GM20000 (cell line): Measurements from ENCODE around the gene ANAPC10.

Experiments used
- DNase-seq: peaks from one replicate; pipeline ENCODE4 v3.0.0; 2012; ENCODE audit warnings: low spot score
- TF ChIP-seq, protein P1 (sequence below): IDR thresholded peaks from 2 replicates; pipeline ENCODE4 v1.5.1; 2012; ENCODE audit warnings: mild to moderate bottlenecking, control low read depth; ENCODE audit errors: extremely low read depth, missing control alignments

Gene ANAPC10

DNA sequence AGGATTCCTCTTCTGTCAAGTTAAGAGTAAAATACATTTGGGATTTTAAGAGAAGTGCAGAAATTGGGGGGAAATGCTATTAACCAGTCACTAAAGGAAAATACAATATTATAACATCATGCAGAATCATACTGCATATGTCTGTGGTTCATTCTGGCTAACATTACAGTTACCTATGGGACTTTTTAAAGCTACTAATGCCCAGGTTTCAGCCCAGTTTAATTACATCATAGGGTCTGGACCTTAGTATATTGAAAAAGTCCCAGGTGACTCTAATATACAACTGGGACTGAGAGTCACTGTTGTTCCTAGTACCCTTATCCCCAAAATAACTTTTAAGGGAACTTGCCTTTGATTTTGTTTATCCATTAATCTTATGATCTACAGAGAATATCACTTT is 10.1 kb upstream of the ANAPC10 start:
- TF ChIP-seq, protein P1, sequence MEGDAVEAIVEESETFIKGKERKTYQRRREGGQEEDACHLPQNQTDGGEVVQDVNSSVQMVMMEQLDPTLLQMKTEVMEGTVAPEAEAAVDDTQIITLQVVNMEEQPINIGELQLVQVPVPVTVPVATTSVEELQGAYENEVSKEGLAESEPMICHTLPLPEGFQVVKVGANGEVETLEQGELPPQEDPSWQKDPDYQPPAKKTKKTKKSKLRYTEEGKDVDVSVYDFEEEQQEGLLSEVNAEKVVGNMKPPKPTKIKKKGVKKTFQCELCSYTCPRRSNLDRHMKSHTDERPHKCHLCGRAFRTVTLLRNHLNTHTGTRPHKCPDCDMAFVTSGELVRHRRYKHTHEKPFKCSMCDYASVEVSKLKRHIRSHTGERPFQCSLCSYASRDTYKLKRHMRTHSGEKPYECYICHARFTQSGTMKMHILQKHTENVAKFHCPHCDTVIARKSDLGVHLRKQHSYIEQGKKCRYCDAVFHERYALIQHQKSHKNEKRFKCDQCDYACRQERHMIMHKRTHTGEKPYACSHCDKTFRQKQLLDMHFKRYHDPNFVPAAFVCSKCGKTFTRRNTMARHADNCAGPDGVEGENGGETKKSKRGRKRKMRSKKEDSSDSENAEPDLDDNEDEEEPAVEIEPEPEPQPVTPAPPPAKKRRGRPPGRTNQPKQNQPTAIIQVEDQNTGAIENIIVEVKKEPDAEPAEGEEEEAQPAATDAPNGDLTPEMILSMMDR = no peak
- DNase-seq = no peak

DNA sequence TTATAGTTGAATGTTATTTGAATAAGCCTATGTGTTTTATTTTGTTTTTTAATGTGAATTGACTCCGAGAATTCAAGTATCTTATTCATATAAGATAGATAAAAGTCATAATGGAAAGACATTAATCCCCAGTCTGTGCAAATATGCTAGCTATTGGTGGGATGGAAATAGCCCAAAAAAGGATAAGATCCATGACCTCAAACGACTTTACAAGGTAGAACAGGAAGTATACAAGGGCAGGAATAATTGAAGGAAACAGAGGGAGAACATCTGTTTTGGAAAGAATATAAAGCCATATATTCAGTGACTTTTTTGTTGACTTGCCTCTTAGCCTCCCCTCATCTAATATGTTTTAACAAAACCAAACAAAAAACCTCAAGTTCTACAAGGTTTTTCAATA is 9.1 kb upstream of the ANAPC10 start:
- TF ChIP-seq, protein P1 = no peak
- DNase-seq = no peak

DNA sequence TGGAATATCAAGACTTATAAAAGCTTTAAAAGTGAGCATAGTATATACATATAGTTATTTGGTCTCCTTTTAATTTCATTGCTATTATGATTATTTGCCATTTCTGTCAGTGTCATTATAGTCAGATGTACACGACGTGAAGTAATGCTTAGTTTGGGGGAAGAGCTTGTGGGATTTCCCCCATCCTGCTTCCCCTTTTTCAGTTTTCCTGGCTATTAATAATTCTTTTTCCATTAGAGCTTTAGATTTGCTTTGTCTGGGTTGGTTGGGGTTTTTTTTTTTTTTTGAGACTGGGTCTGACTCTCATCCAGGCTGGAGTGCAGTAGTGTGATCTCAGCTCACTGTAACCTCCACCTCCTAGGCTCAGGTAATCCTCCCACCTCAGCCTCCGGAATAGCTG is 5.5 kb upstream of the ANAPC10 start:
- no peak for DNase-seq
- TF ChIP-seq, protein P1 = no peak

DNA sequence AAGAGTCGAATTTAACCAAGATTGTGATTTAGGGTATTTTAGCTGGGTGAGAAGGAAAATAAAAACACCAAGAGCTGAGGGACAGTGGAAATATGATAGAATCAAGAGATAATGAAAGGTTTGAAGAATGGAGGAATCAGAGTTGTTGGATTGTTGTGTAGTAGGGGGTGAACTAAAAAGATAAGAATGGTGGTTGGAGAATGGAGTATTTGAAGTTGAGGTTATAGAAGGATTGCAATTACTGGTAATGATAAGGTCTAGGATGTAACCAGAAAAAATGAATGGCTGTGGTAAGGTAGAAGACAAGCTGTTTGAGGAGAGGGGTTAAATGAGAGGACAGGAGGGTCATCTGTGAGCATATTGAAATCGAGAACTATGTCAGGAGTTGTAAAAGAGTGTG is 4.6 kb upstream of the ANAPC10 start:
- no peak for DNase-seq
- TF ChIP-seq, protein P1 = no peak

DNA sequence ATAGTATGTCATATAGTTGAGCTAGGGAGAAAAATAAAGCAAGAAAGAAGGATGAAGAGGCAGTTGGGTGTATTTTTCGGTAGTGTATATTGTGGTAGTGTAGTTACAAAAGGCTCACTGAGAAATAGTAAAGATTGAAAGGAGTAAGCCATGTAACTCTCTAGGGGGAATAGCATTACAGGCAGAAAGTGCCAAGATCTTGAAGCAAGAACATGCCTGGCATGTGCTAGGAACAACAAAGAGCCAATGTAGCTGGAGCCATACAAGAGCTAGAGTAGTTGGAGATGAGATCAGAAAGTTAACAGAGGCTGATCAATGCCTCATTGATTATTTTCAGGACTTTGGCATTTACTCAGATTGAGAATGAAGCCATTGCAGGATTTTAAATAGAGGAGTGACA is 3.1 kb upstream of the ANAPC10 start:
- TF ChIP-seq, protein P1 = no peak
- no peak for DNase-seq

DNA sequence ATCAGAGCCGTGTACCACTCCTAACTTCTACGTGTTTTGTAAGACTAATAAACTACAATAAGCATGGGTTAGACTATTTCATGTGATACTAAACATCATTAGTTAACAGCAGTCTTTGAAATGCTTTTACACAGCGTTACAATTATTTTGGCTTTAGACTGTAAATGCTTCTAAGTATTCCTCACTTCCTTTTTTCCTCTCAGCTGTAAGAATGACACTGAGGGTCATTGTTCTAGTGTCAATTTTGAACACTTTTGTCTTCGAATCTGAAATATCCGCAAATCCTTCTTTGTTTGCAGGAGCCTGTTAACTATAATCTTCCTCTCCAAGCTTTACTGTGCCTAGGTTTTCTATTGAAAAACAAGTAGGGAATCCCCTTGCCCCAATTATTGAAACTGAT is 1.7 kb upstream of the ANAPC10 start:
- DNase-seq = peak; percentile 16
- TF ChIP-seq, protein P1 = no peak

DNA sequence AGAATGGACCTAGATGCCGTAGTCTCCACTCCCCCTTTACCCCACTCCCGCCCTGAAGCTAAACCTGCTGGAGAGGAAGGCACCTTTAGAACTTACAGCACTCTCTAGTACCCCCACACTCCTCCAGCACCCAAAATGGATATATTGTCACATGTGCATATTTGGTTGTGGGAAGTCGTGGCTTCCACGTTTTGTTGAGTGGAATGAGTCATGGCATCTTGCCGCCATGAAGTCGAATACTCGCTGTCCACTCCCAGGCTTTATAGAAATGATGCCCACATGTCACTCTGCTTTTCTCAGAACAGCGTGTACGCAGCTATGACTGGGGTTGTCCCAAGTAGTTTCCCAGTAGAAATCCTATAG is 660 bp upstream of the ANAPC10 start:
- peak; percentile 26 for DNase-seq
- TF ChIP-seq, protein P1 = no peak
